ENCODE data around the gene PPP1R3E.

DNA sequence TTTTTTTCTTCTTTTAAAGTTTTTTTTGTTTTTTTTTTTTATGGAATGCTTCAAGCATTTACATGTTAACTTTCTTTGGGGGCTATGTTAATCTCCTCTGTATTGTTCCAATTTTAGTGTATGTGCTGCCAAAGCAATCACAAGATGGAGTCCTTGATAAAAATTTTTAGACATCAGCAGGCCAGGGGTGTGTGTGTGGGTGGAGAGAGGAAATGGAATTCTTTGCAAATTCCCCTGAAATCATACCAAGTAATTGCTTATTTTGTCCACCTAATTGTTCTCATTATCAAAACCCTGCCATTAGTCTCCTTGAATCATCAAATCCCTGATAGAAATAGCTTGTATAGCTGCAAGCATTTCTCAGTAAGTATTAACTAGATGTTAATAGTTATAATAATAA lies 43.2 kb downstream of the PPP1R3E start:
- TF ChIP-seq, protein P1, sequence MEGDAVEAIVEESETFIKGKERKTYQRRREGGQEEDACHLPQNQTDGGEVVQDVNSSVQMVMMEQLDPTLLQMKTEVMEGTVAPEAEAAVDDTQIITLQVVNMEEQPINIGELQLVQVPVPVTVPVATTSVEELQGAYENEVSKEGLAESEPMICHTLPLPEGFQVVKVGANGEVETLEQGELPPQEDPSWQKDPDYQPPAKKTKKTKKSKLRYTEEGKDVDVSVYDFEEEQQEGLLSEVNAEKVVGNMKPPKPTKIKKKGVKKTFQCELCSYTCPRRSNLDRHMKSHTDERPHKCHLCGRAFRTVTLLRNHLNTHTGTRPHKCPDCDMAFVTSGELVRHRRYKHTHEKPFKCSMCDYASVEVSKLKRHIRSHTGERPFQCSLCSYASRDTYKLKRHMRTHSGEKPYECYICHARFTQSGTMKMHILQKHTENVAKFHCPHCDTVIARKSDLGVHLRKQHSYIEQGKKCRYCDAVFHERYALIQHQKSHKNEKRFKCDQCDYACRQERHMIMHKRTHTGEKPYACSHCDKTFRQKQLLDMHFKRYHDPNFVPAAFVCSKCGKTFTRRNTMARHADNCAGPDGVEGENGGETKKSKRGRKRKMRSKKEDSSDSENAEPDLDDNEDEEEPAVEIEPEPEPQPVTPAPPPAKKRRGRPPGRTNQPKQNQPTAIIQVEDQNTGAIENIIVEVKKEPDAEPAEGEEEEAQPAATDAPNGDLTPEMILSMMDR (IDR thresholded peaks at IDR 0.05), result no peak
- TF ChIP-seq YY1 (IDR thresholded peaks at IDR 0.05; ENCODE audit: low read depth), result no peak
- TF ChIP-seq FOXJ3 (CRISPR knock-in tag; IDR thresholded peaks at IDR 0.05), result no peak
- TF ChIP-seq, protein P2, sequence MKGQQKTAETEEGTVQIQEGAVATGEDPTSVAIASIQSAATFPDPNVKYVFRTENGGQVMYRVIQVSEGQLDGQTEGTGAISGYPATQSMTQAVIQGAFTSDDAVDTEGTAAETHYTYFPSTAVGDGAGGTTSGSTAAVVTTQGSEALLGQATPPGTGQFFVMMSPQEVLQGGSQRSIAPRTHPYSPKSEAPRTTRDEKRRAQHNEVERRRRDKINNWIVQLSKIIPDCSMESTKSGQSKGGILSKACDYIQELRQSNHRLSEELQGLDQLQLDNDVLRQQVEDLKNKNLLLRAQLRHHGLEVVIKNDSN (IDR thresholded peaks at IDR 0.05; ENCODE audit: borderline replicate concordance, low read depth), result no peak
- no peak for TF ChIP-seq ELF1 (IDR thresholded peaks at IDR 0.05)
- no peak for TF ChIP-seq TAF1 (IDR thresholded peaks at IDR 0.05; ENCODE audit: borderline replicate concordance, low read depth, low read length)
- no peak for TF ChIP-seq EP300 (IDR thresholded peaks at IDR 0.05; ENCODE audit: borderline replicate concordance in 1 of 2, low read depth in 1 of 2, low read length in 1 of 2)
- TF ChIP-seq, protein P3, sequence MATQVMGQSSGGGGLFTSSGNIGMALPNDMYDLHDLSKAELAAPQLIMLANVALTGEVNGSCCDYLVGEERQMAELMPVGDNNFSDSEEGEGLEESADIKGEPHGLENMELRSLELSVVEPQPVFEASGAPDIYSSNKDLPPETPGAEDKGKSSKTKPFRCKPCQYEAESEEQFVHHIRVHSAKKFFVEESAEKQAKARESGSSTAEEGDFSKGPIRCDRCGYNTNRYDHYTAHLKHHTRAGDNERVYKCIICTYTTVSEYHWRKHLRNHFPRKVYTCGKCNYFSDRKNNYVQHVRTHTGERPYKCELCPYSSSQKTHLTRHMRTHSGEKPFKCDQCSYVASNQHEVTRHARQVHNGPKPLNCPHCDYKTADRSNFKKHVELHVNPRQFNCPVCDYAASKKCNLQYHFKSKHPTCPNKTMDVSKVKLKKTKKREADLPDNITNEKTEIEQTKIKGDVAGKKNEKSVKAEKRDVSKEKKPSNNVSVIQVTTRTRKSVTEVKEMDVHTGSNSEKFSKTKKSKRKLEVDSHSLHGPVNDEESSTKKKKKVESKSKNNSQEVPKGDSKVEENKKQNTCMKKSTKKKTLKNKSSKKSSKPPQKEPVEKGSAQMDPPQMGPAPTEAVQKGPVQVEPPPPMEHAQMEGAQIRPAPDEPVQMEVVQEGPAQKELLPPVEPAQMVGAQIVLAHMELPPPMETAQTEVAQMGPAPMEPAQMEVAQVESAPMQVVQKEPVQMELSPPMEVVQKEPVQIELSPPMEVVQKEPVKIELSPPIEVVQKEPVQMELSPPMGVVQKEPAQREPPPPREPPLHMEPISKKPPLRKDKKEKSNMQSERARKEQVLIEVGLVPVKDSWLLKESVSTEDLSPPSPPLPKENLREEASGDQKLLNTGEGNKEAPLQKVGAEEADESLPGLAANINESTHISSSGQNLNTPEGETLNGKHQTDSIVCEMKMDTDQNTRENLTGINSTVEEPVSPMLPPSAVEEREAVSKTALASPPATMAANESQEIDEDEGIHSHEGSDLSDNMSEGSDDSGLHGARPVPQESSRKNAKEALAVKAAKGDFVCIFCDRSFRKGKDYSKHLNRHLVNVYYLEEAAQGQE (IDR thresholded peaks at IDR 0.05; ENCODE audit: low read depth, low read length), result no peak
- TF ChIP-seq, protein P4, sequence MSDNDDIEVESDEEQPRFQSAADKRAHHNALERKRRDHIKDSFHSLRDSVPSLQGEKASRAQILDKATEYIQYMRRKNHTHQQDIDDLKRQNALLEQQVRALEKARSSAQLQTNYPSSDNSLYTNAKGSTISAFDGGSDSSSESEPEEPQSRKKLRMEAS (IDR thresholded peaks at IDR 0.05; ENCODE audit: low read depth), result no peak
- TF ChIP-seq GATA2 (CRISPR knock-in tag; IDR thresholded peaks at IDR 0.05), result no peak
- TF ChIP-seq FOXM1 (IDR thresholded peaks at IDR 0.05; ENCODE audit: low read depth), result no peak

Measured in SK-N-SH (cell line).